GM19438 (cell line): ENCODE data around the gene TMEM82.

Source experiments
- ATAC-seq: cut with Tn5 transposase; IDR thresholded peaks from one replicate; pipeline ENCODE4 v1.9.1; 2021; ENCODE audit warnings: low read depth; ENCODE audit not compliant: unreplicated experiment

The TMEM82 gene

GRCh38 chr1:15775706-15776105 lies 33.4 kb downstream of the TMEM82 start:
- ATAC-seq: no peak

DNA sequence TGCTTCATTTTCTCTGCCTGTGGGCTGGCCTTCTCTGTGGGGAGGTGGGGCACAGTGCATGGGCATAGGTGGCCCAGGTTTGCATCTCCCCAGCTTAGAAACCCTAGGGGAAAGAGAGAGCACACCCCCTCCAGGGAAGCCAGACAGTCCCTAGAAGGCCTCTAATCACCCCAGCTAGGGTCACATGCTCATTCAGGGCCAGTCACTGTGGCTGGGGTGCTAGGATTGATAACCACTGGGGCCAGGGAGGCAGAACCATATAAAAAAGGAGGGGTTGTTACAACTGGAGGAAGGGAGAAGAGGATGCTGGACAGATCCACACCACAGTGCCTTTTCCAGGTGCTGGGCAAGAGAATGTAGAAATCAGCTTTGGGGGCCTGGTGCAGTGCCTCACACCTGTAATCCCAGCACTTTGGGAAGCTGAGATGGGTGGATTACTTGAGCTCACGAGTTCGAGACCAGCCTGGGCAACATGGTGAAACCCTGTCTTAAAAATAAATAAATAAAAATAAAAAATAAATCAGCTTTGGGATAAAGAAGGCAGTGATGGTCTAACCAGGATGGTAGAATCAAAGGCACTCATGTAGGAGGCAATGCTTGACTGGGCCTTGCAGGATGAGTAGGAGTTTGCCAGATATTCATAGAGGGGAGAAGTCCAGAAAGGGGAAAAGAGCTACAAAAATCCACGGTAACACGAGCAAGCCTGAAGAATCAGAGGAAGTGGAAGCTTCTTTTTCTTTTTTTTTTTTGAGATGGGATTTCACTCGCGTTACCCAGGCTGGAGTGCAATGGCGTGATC lies 35.8 kb downstream of the TMEM82 start:
- ATAC-seq: no peak

DNA sequence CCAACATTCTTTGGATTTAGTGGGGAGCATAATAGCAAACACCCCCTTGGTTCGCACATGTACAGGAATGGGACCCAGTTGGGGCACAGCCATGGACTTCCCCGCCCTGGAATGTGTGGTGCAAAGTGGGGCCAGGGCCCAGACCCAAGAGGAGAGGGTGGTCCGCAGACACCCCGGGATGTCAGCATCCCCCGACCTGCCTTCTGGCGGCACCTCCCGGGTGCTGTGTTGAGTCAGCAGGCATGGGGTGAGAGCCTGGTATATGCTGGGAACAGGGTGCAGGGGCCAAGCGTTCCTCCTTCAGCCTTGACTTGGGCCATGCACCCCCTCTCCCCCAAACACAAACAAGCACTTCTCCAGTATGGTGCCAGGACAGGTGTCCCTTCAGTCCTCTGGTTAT lies 43.4 kb downstream of the TMEM82 start:
- no peak for ATAC-seq

- no peak for ATAC-seq
Measured at GRCh38 chr1:15786581-15786980, 44.3 kb downstream of the TMEM82 start.

DNA sequence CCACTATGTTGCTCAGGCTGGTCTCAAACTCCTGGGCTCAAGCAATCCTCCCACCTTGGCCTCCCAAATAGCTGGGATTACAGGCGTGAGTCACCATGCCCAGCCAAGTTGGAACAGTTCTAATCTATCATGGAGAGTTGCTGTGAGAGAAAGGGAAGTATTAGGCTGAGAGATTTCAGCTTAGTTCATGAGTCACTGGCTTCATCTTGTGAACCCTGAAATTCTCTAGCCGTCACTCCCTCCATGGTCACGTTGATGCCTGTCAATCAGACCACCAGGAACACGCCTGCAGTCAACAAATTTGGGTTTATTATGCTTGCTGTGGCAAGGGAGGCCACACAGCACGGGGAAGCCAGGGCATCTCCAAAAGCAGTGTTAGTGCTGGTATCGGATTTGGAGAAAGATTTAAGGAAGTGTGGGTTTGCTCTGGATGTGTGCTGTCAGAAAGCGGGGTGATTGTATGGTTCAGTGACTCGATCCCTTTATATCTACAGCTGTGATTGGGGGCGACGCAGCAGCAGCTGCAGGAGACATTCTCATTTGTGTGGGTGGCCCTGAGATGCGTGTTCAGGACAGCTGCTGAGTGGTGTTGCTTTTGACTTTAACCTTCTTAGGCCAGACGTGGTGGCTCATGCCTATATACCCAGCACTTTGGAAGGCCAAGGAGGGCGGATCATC lies 46.5 kb downstream of the TMEM82 start:
- no peak for ATAC-seq

DNA sequence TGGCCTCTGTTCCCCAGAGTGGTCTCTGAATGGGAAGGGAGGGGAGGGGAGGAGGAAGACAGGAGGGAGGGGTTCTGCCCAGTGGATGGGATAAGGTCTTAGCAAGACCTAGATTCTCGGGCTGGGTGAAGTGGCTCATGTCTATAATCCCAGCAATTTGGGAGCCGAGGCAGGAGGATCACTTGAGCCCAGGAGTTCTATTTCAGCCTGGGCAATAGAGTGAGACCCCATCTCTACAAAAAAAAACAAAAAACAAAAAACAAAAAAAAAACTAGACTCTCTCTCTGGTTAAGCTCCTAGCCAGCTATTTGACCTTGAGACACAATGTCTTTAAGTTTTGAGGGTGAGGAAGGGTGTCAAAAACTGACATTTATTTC lies 53.8 kb downstream of the TMEM82 start:
- ATAC-seq: no peak
